HepG2 (cell line): ENCODE measurements around the gene ANKS1B. TPM values are rescaled to one million over a fixed set of nuclear protein-coding genes. Genes with fewer than 3 reads are reported as not detected.

ENCODE experiments used
- ATAC-seq: fragments of 200-7000 bp; cut with Tn5 transposase; 3 replicates; pipeline ENCODE4 v1.9.1; 2020; ENCODE audit warnings: mild to moderate bottlenecking, moderate library complexity
- BruUV-seq: library from RNA; stranded (reverse); fragments of 400-500 nt; replicated peaks from 2 replicates; lab custom pipeline; 2021; lab: Mats Ljungman, UMichigan
- CTCF ChIA-PET: fragments of 300-600 bp; formaldehyde crosslinking; extraction: SDS; loops from one replicate; lab custom pipeline; 2021; ENCODE audit warnings: low total read pairs, inconsistent platforms, low intra/inter-chr PET ratio; lab: Yijun Ruan, JAX
- POLR2A ChIA-PET: fragments of 350-600 bp; sonication (Branson Sonifier 250); formaldehyde crosslinking; loops from one replicate; lab custom pipeline; 2020; ENCODE audit warnings: antibody characterized with exemption, inconsistent platforms; lab: Yijun Ruan, JAX
- DNase-seq: peaks from one replicate; pipeline ENCODE4 v3.0.0-alpha.2; 2015; ENCODE audit warnings: low spot score
- FAIRE-seq: peaks from 3 replicates; lab custom pipeline; 2011; peaks lifted over from hg19 to GRCh38; lab: Jason Lieb, UNC
- H2AFZ ChIP-seq: one replicate; pipeline ENCODE4 v1.6.1; 2011; ENCODE audit warnings: low read length, inconsistent platforms
- H3K27ac ChIP-seq: fragments of 300-600 bp; 3 replicates; pipeline ENCODE4 v1.8.0; 2011; ENCODE audit warnings: mixed run types, mild to moderate bottlenecking, mixed read lengths, low read length, inconsistent platforms; ENCODE audit not compliant: insufficient read depth; ENCODE audit errors: extremely low read length
- H3K27me3 ChIP-seq, 2 experiments: fragments of 200-600 bp in 1 of 2; 2 replicates in 1 of 2; 3 replicates in 1 of 2; pipeline versions ENCODE4 v1.6.0 to v1.8.0; 2011; ENCODE audit warnings: low read length in 2 of 2, mild to moderate bottlenecking in 2 of 2, moderate library complexity in 2 of 2, inconsistent platforms in 1 of 2; ENCODE audit not compliant: insufficient read depth in 2 of 2, control insufficient read depth in 1 of 2
- H3K36me3 ChIP-seq, 2 experiments: fragments of 200-600 bp in 1 of 2; replicated peaks in 1 of 2; 2 replicates in 1 of 2; 3 replicates in 1 of 2; pipeline versions ENCODE4 v1.5.1 to v1.8.0; 2011; ENCODE audit warnings: low read length in 2 of 2, inconsistent platforms in 1 of 2; ENCODE audit not compliant: insufficient read depth in 2 of 2, control insufficient read depth in 1 of 2
- H3K4me1 ChIP-seq: 2 replicates; pipeline ENCODE4 v1.5.1; 2012; ENCODE audit warnings: low read length, inconsistent platforms; ENCODE audit not compliant: insufficient read depth
- H3K4me2 ChIP-seq: 2 replicates; pipeline ENCODE4 v1.6.0; 2011; ENCODE audit warnings: low read depth, low read length, inconsistent platforms
- H3K4me3 ChIP-seq, 3 experiments: fragments of 200-600 bp in 1 of 3; sonication (generic), shearing (Covaris generic) in 1 of 3; replicated peaks in 1 of 3; 2 replicates each; pipeline ENCODE4 v1.5.1; 2011 to 2016; ENCODE audit warnings: low read length in 3 of 3, inconsistent platforms in 2 of 3, low read depth in 2 of 3, mild to moderate bottlenecking in 2 of 3, control low read depth in 1 of 3, mixed read lengths in 1 of 3; ENCODE audit not compliant: insufficient read depth in 1 of 3
- H3K79me2 ChIP-seq: one replicate; pipeline ENCODE4 v1.6.1; 2011; ENCODE audit warnings: low read length, inconsistent platforms; ENCODE audit not compliant: insufficient read depth
- H3K9ac ChIP-seq: 2 replicates; pipeline ENCODE4 v1.6.0; 2011; ENCODE audit warnings: mild to moderate bottlenecking, low read depth, low read length, inconsistent platforms; ENCODE audit not compliant: insufficient read depth
- H3K9me3 ChIP-seq: 2 replicates; pipeline ENCODE4 v1.5.1; 2012; ENCODE audit warnings: mild to moderate bottlenecking, low read length
- H4K20me1 ChIP-seq: 2 replicates; pipeline ENCODE4 v1.6.0; 2011; ENCODE audit warnings: inconsistent platforms, mild to moderate bottlenecking, low read length, moderate library complexity; ENCODE audit not compliant: insufficient read depth
- ADNP ChIP-seq: sonication (generic); formaldehyde crosslinking; IDR thresholded peaks from 2 replicates; pipeline ENCODE4 v1.4.0; 2020; ENCODE audit warnings: missing genetic modification reagents
- ARID4A ChIP-seq: sonication (generic); formaldehyde crosslinking; IDR thresholded peaks from 2 replicates; pipeline ENCODE4 v1.5.0; 2020; ENCODE audit warnings: mild to moderate bottlenecking, missing genetic modification reagents, borderline replicate concordance
- BORCS8-MEF2B ChIP-seq: sonication (generic); formaldehyde crosslinking; IDR thresholded peaks from 2 replicates; pipeline ENCODE4 v1.8.0; 2022; ENCODE audit warnings: mild to moderate bottlenecking, missing genetic modification reagents
- FOXO4 ChIP-seq: sonication (generic); formaldehyde crosslinking; conservative IDR thresholded peaks from 2 replicates; pipeline ENCODE4 v1.8.1; 2023; ENCODE audit warnings: missing genetic modification reagents
- HMG20A ChIP-seq: IDR thresholded peaks from 2 replicates; pipeline ENCODE4 v1.6.1; 2016; ENCODE audit warnings: borderline replicate concordance
- HNF4A ChIP-seq: sonication (generic); formaldehyde crosslinking; IDR thresholded peaks from 2 replicates; pipeline ENCODE4 v1.4.0; 2020; ENCODE audit warnings: missing genetic modification reagents
- MAF1 ChIP-seq: sonication (generic); formaldehyde crosslinking; IDR thresholded peaks from 2 replicates; pipeline ENCODE4 v1.5.0; 2020; ENCODE audit warnings: missing genetic modification reagents, borderline replicate concordance
- MATR3 ChIP-seq: sonication (generic); formaldehyde crosslinking; IDR thresholded peaks from 2 replicates; pipeline ENCODE4 v1.4.0; 2020; ENCODE audit warnings: missing genetic modification reagents
- NFIB ChIP-seq: sonication (generic); formaldehyde crosslinking; IDR thresholded peaks from 2 replicates; pipeline ENCODE4 v1.9.0; 2021; ENCODE audit warnings: missing genetic modification reagents, mild to moderate bottlenecking, borderline replicate concordance
- NR2F6 ChIP-seq, 2 experiments: IDR thresholded peaks; 2 replicates each; pipeline ENCODE4 v1.6.1; 2016; ENCODE audit warnings: antibody characterized with exemption in 1 of 2, mild to moderate bottlenecking in 1 of 2
- PLRG1 ChIP-seq: fragments of 450-650 bp; conservative IDR thresholded peaks from 2 replicates; pipeline ENCODE4 v1.6.1; 2016
- YEATS4 ChIP-seq: sonication (generic); formaldehyde crosslinking; IDR thresholded peaks from 2 replicates; pipeline ENCODE4 v1.4.0; 2020; ENCODE audit warnings: missing genetic modification reagents, borderline replicate concordance
- ZNF430 ChIP-seq: sonication (generic); formaldehyde crosslinking; IDR thresholded peaks from 2 replicates; pipeline ENCODE4 v1.9.0; 2021; ENCODE audit warnings: mild to moderate bottlenecking, missing genetic modification reagents
- ZNF550 ChIP-seq: sonication (generic); formaldehyde crosslinking; IDR thresholded peaks from 2 replicates; pipeline ENCODE4 v1.4.0; 2020; ENCODE audit warnings: mild to moderate bottlenecking, missing genetic modification reagents, borderline replicate concordance
- ZNF563 ChIP-seq: sonication (generic); formaldehyde crosslinking; IDR thresholded peaks from 2 replicates; pipeline ENCODE4 v1.8.0; 2022; ENCODE audit warnings: mild to moderate bottlenecking, moderate library complexity, missing genetic modification reagents
- ZSCAN12 ChIP-seq: sonication (generic); formaldehyde crosslinking; IDR thresholded peaks from 2 replicates; pipeline ENCODE4 v1.9.0; 2021; ENCODE audit warnings: mild to moderate bottlenecking, missing genetic modification reagents
- WGBS: methylation state at CpG from one replicate; pipeline ENCODE4 v1.1.6; 2017; ENCODE audit warnings: low lambda C conversion rate; 5-methylcytosine and 5-hydroxymethylcytosine counted together
- in situ Hi-C: cut with HindIII; loops from 2 replicates; pipeline ENCODE4 v1.10.0; 2017; ENCODE audit warnings: low pct_unique_long_range_greater_than_20kb; ENCODE audit not compliant: extremely low pct_ligation_motif_present
- intact Hi-C: fragments of 100-400 bp; cut with micrococcal nuclease; formaldehyde crosslinking; loops from one replicate; pipeline ENCODE4 v1.10.0; 2022; ENCODE audit not compliant: unreplicated experiment
- polyA plus RNA-seq, 8 experiments: library from polyadenylated mRNA; depleted of rRNA in 3 of 8; stranded (reverse) in 7 of 8; unstranded in 1 of 8; fragments of >200 nt; fragmentation: Illumina TruSeq in 4 of 8; extraction: Trizol in 4 of 8; gene quantifications; 2 replicates each; pipeline versions ENCODE4 v1.2.1 to v1.2.3, GENCODE V29; 2011 to 2016; ENCODE audit warnings: low read depth in 4 of 8, missing spikeins in 1 of 8, mixed read lengths in 1 of 8; ENCODE audit not compliant: insufficient read depth in 1 of 8
- total RNA-seq, 5 experiments: library from RNA; depleted of rRNA; stranded (reverse); fragments of >200 nt; fragmentation: Illumina TruSeq; extraction: Trizol; gene quantifications; 2 replicates each; pipeline ENCODE4 v1.2.3, GENCODE V29; 2016; ENCODE audit warnings: low read depth in 1 of 5
- TF ChIP-seq, protein P1 (sequence below): sonication (generic); formaldehyde crosslinking; IDR thresholded peaks from 2 replicates; pipeline ENCODE4 v1.4.0; 2020; ENCODE audit warnings: missing genetic modification reagents
- TF ChIP-seq, protein P2 (sequence below): sonication (generic); IDR thresholded peaks from 2 replicates; pipeline ENCODE4 v1.6.1; 2016; ENCODE audit warnings: low read depth, borderline replicate concordance

The ANKS1B gene
- total and polyA plus RNA-seq, 2 of the 13 experiments (the other 11 are each of a cell fraction or from before 2014, with no cell fraction given), result 0.15 TPM; not detected in 1

GRCh38 chr12:98999559-98999958, 985.2 kb downstream of the ANKS1B start:
- no peaks in the 10 kb centered on the region for H3K36me3 ChIP-seq
- no peak for ATAC-seq
- intact Hi-C loops, result loop anchor here (2.0 to 10.0 kb wide), 3 partner anchors 45 to 575 kb away; no protein-coding TSS in a partner anchor
- H4K20me1 ChIP-seq, result no peaks in the 10 kb centered on the region
- no peak for DNase-seq
- no peak overlapping the region for H3K4me2 ChIP-seq
- POLR2A ChIA-PET, result no interaction called here
- no TSS peak for BruUV-seq
- H3K4me3 ChIP-seq, result no peak overlapping the region
- no peaks in the 10 kb centered on the region for H3K79me2 ChIP-seq
- no peak overlapping the region for H3K9ac ChIP-seq
- no peak for FAIRE-seq
- no peak overlapping the region for H2AFZ ChIP-seq
- CTCF ChIA-PET, result interaction anchor here (1.9 to 2.5 kb wide), 3 partner anchors 44 to 301 kb away, joined by 9 to 19 read pairs (median 12); no protein-coding TSS in a partner anchor
- 0% methylated on average over 7 of the region's 7 CpGs for WGBS
- H3K4me1 ChIP-seq, result no peaks in the 10 kb centered on the region
- H3K9me3 ChIP-seq, result no peaks in the 10 kb centered on the region
- in situ Hi-C loops, result loop anchor here (5.0 kb wide), 1 partner anchor 302 kb away; no protein-coding TSS in a partner anchor
- no peaks in the 10 kb centered on the region for H3K27me3 ChIP-seq
- H3K27ac ChIP-seq, result no peak overlapping the region
- TF ChIP-seq ZNF430 (CRISPR knock-in tag), result no peak
- no peak for TF ChIP-seq HNF4A (CRISPR knock-in tag)
- TF ChIP-seq FOXO4 (CRISPR knock-in tag), result no peak
- no peak for TF ChIP-seq MATR3 (CRISPR knock-in tag)
- TF ChIP-seq MAF1 (CRISPR knock-in tag), result no peak
- no peak for TF ChIP-seq PLRG1
- no peak for TF ChIP-seq ZSCAN12 (CRISPR knock-in tag)
- TF ChIP-seq YEATS4, result no peak
- no peak for TF ChIP-seq NR2F6 (IDR thresholded peaks at IDR 0.05)
- no peak for TF ChIP-seq NR2F6 (CRISPR knock-in tag; IDR thresholded peaks at IDR 0.05)
- TF ChIP-seq ARID4A (CRISPR knock-in tag), result no peak
- TF ChIP-seq HMG20A (CRISPR knock-in tag), result no peak
- TF ChIP-seq, protein P1, sequence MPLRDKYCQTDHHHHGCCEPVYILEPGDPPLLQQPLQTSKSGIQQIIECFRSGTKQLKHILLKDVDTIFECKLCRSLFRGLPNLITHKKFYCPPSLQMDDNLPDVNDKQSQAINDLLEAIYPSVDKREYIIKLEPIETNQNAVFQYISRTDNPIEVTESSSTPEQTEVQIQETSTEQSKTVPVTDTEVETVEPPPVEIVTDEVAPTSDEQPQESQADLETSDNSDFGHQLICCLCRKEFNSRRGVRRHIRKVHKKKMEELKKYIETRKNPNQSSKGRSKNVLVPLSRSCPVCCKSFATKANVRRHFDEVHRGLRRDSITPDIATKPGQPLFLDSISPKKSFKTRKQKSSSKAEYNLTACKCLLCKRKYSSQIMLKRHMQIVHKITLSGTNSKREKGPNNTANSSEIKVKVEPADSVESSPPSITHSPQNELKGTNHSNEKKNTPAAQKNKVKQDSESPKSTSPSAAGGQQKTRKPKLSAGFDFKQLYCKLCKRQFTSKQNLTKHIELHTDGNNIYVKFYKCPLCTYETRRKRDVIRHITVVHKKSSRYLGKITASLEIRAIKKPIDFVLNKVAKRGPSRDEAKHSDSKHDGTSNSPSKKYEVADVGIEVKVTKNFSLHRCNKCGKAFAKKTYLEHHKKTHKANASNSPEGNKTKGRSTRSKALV (CRISPR knock-in tag), result no peak
- TF ChIP-seq ZNF550 (CRISPR knock-in tag), result no peak
- TF ChIP-seq ZNF563 (CRISPR knock-in tag), result no peak
- TF ChIP-seq BORCS8-MEF2B (CRISPR knock-in tag), result no peak
- no peak for TF ChIP-seq ADNP (CRISPR knock-in tag)
- TF ChIP-seq NFIB (CRISPR knock-in tag), result no peak
- TF ChIP-seq, protein P2, sequence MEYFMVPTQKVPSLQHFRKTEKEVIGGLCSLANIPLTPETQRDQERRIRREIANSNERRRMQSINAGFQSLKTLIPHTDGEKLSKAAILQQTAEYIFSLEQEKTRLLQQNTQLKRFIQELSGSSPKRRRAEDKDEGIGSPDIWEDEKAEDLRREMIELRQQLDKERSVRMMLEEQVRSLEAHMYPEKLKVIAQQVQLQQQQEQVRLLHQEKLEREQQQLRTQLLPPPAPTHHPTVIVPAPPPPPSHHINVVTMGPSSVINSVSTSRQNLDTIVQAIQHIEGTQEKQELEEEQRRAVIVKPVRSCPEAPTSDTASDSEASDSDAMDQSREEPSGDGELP, result no peak
